ENCODE results near the gene MYCBP. TPM values are rescaled to one million over a fixed set of nuclear protein-coding genes. Genes with fewer than 3 reads are reported as not detected.

MYCBP gene
- total RNA-seq, 4 donors from 2014 or later = 14.6 to 27.3 (median 16.6) TPM

- H3K4me3 ChIP-seq (ENCODE audit: low read depth, poor library complexity, severe bottlenecking) = no peak overlapping the region
- 35 to 47% methylated on average over 10 of the region's 10 CpGs for whole genome bisulfite sequencing, 2 donors
- no peak for DNase-seq (ENCODE audit: low spot score in 2 of 2)
- intact Hi-C loops (cut with DNase I; ENCODE audit: low total_unique reads) = loop anchor here (10.0 kb wide), 1 partner anchor 784 kb away; no protein-coding TSS in a partner anchor
- TF ChIP-seq CTCF (IDR thresholded peaks at IDR 0.05) = no peak
- no peak for TF ChIP-seq POLR2A (IDR thresholded peaks at IDR 0.05)
Observed at GRCh38 chr1:38819040-38819439, 54.1 kb downstream of the MYCBP start.

GRCh38 chr1:38818175-38818976 lies 54.8 kb downstream of the MYCBP start:
- no peak for TF ChIP-seq CTCF (IDR thresholded peaks at IDR 0.05)
- no peak for TF ChIP-seq POLR2A (IDR thresholded peaks at IDR 0.05)
- no peak for DNase-seq (ENCODE audit: low spot score in 2 of 2)

GRCh38 chr1:38817267-38818174 lies 55.6 kb downstream of the MYCBP start:
- TF ChIP-seq CTCF (IDR thresholded peaks at IDR 0.05) = no peak
- no peak for TF ChIP-seq POLR2A (IDR thresholded peaks at IDR 0.05)
- H3K4me3 ChIP-seq (ENCODE audit: low read depth, poor library complexity, severe bottlenecking) = no peak overlapping the region
- WGBS, 2 donors = 33% methylated on average over 33 to 37 of the region's 45 CpGs
- DNase-seq (ENCODE audit: low spot score in 2 of 2) = no peak
- intact Hi-C loops (cut with DNase I; ENCODE audit: low total_unique reads) = loop anchor here (10.0 kb wide), 1 partner anchor 783 kb away; no protein-coding TSS in a partner anchor

More at GRCh38 chr1:38818175-38818976, 54.8 kb downstream of the MYCBP start:
- intact Hi-C loops (cut with DNase I; ENCODE audit: low total_unique reads) = loop anchor here (10.0 kb wide), 1 partner anchor 784 kb away; no protein-coding TSS in a partner anchor
- H3K4me3 ChIP-seq (ENCODE audit: low read depth, poor library complexity, severe bottlenecking) = no peak overlapping the region
- 1 to 2% methylated on average over 40 to 68 of the region's 70 CpGs for WGBS, 2 donors

GRCh38 chr1:38815903-38816627 lies 57.1 kb downstream of the MYCBP start:
- H3K4me3 ChIP-seq (ENCODE audit: low read depth, poor library complexity, severe bottlenecking) = no peak overlapping the region
- 8 to 14% methylated on average over 26 to 31 of the region's 36 CpGs for WGBS, 2 donors
- intact Hi-C loops (cut with DNase I; ENCODE audit: low total_unique reads) = loop anchor here (10.0 kb wide), 1 partner anchor 781 kb away; no protein-coding TSS in a partner anchor
- TF ChIP-seq POLR2A (IDR thresholded peaks at IDR 0.05) (no peak), CTCF (IDR thresholded peaks at IDR 0.05) (no peak)
- no peak for DNase-seq (ENCODE audit: low spot score in 2 of 2)

GRCh38 chr1:38814984-38815464 lies 58.1 kb downstream of the MYCBP start:
- intact Hi-C loops (cut with DNase I; ENCODE audit: low total_unique reads) = loop anchor here (10.0 kb wide), 1 partner anchor 780 kb away; no protein-coding TSS in a partner anchor
- H3K4me3 ChIP-seq (ENCODE audit: low read depth, poor library complexity, severe bottlenecking) = no peak overlapping the region
- DNase-seq (ENCODE audit: low spot score in 2 of 2) = no peak
- TF ChIP-seq POLR2A (IDR thresholded peaks at IDR 0.05) (no peak), CTCF (IDR thresholded peaks at IDR 0.05) (no peak)
- 86 to 90% methylated on average over 1 of the region's 1 CpG for WGBS, 2 donors
